Left renal cortex interstitium (tissue), 4 donors: ENCODE results near the gene DNAH5. TPM values are rescaled to one million over a fixed set of nuclear protein-coding genes. Genes with fewer than 3 reads are reported as not detected.

ENCODE experiments used
- DNase-seq, 4 donors: peaks; one replicate each; pipeline ENCODE4 v3.0.0-alpha.2; 2013; ENCODE audit warnings: low read depth in 4 of 4, low spot score in 2 of 4, missing footprints in 1 of 4
- polyA plus RNA-seq, 4 donors: library from polyadenylated mRNA; unstranded; fragments of 120-200 nt; gene quantifications; one replicate each; pipeline ENCODE4 v1.2.1, GENCODE V29; 2013; ENCODE audit not compliant: insufficient read length in 4 of 4

Gene DNAH5
- polyA plus RNA-seq, 4 donors: 2.4 to 3.4 (median 2.7) TPM

DNA sequence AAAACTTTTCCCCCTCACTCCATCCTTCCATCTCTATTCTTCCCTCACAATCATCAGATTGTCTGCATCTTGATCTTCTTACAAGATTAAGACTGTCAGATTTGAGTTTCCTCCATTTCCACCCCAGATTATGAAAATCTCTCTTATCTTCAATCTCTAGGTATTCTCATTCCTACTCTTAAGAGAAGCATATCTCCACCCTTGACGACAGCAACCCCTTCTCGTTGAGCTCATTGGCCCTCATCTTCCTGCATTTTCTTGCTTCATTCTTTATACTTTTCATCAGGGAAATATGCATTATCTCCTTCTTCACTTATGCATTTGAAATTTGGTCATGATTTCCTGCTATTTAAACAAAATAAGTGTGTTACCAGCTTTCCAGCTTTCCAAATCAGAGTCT lies 301.3 kb downstream of the DNAH5 start:
- DNase-seq: no peak

Other genes with a start within 250 kb of the DNAH5 start
- gene TRIO, start 198.7 kb upstream of the DNAH5 start, polyA plus RNA-seq: 100 to 1,000 TPM in 3 of 4 donors, 10 to 100 TPM in 1; 92.8 to 122 (median 116) TPM